Astrocyte (in vitro differentiated cells and primary cell): ENCODE data around the gene REPIN1. TPM values are rescaled to one million over a fixed set of nuclear protein-coding genes. Genes with fewer than 3 reads are reported as not detected.
A peak's percentile ranks its signal among the peaks of the same experiment; 100 is the strongest.

Experiments used
- DNase-seq: peaks from one replicate; pipeline ENCODE4 v3.0.0-alpha.2; 2010; ENCODE audit warnings: low read depth
- FAIRE-seq: peaks from 2 replicates; lab custom pipeline; 2011; peaks lifted over from hg19 to GRCh38; lab: Jason Lieb, UNC
- H2AFZ ChIP-seq: 2 replicates; pipeline ENCODE4 v1.6.0; 2012; ENCODE audit warnings: low read depth, low read length, inconsistent platforms
- H3K27ac ChIP-seq: 2 replicates; pipeline ENCODE4 v1.5.1; 2011; ENCODE audit warnings: low read depth, low read length, inconsistent platforms
- H3K27me3 ChIP-seq: 2 replicates; pipeline ENCODE4 v1.6.0; 2011; ENCODE audit warnings: low read length, inconsistent platforms; ENCODE audit not compliant: insufficient read depth
- H3K36me3 ChIP-seq: 2 replicates; pipeline ENCODE4 v1.5.1; 2011; ENCODE audit warnings: low read length, inconsistent platforms; ENCODE audit not compliant: insufficient read depth
- H3K4me1 ChIP-seq: 2 replicates; pipeline ENCODE4 v1.5.1; 2011; ENCODE audit warnings: low read length, inconsistent platforms; ENCODE audit not compliant: insufficient read depth
- H3K4me2 ChIP-seq: 2 replicates; pipeline ENCODE4 v1.6.0; 2012; ENCODE audit warnings: low read length, inconsistent platforms
- H3K4me3 ChIP-seq: 2 replicates; pipeline ENCODE4 v1.5.1; 2011; ENCODE audit warnings: low read depth, mild to moderate bottlenecking, low read length, inconsistent platforms; ENCODE audit not compliant: insufficient read depth
- H3K79me2 ChIP-seq: 2 replicates; pipeline ENCODE4 v1.6.0; 2012; ENCODE audit warnings: mild to moderate bottlenecking, low read length, inconsistent platforms; ENCODE audit not compliant: insufficient read depth
- H3K9ac ChIP-seq: 2 replicates; pipeline ENCODE4 v1.6.0; 2012; ENCODE audit warnings: mild to moderate bottlenecking, low read length, inconsistent platforms
- H3K9me3 ChIP-seq: 2 replicates; pipeline ENCODE4 v1.5.1; 2012; ENCODE audit warnings: low read depth, mild to moderate bottlenecking, low read length, inconsistent platforms; ENCODE audit not compliant: insufficient read depth
- H4K20me1 ChIP-seq: 2 replicates; pipeline ENCODE4 v1.6.0; 2012; ENCODE audit warnings: low read length, inconsistent platforms; ENCODE audit not compliant: insufficient read depth
- H3K27ac Mint-ChIP-seq: one replicate; pipeline ENCODE4 v1.8.0; 2021; ENCODE audit warnings: mild to moderate bottlenecking, mixed read lengths; ENCODE audit not compliant: unreplicated experiment
- H3K27me3 Mint-ChIP-seq: one replicate; pipeline ENCODE4 v1.8.0; 2021; ENCODE audit warnings: low read depth, mixed read lengths; ENCODE audit not compliant: unreplicated experiment
- H3K36me3 Mint-ChIP-seq: one replicate; pipeline ENCODE4 v1.8.0; 2021; ENCODE audit warnings: low read depth, mixed read lengths; ENCODE audit not compliant: unreplicated experiment
- H3K4me1 Mint-ChIP-seq: one replicate; pipeline ENCODE4 v1.8.0; 2021; ENCODE audit warnings: low read depth, mixed read lengths; ENCODE audit not compliant: unreplicated experiment
- H3K4me3 Mint-ChIP-seq: one replicate; pipeline ENCODE4 v1.8.0; 2021; ENCODE audit warnings: mild to moderate bottlenecking, moderate library complexity, mixed read lengths; ENCODE audit not compliant: unreplicated experiment
- H3K9me3 Mint-ChIP-seq: one replicate; pipeline ENCODE4 v1.8.0; 2021; ENCODE audit warnings: mild to moderate bottlenecking, mixed read lengths; ENCODE audit not compliant: unreplicated experiment
- EZH2 ChIP-seq: IDR thresholded peaks from 2 replicates; pipeline ENCODE4 v1.6.1; 2012; ENCODE audit warnings: mild to moderate bottlenecking, low read length, inconsistent platforms; ENCODE audit not compliant: insufficient read depth
- total RNA-seq: library from RNA; stranded (reverse); gene quantifications from 2 replicates; pipeline ENCODE4 v1.2.1, GENCODE V29; 2021
- TF ChIP-seq, protein P1 (sequence below): IDR thresholded peaks from 2 replicates; pipeline ENCODE4 v1.5.1; 2011; ENCODE audit warnings: low read depth, mild to moderate bottlenecking, inconsistent platforms, low read length, moderate library complexity; ENCODE audit not compliant: insufficient read depth

Gene REPIN1
- total RNA-seq, 1 donor from 2014 or later: 95.3 TPM

DNA sequence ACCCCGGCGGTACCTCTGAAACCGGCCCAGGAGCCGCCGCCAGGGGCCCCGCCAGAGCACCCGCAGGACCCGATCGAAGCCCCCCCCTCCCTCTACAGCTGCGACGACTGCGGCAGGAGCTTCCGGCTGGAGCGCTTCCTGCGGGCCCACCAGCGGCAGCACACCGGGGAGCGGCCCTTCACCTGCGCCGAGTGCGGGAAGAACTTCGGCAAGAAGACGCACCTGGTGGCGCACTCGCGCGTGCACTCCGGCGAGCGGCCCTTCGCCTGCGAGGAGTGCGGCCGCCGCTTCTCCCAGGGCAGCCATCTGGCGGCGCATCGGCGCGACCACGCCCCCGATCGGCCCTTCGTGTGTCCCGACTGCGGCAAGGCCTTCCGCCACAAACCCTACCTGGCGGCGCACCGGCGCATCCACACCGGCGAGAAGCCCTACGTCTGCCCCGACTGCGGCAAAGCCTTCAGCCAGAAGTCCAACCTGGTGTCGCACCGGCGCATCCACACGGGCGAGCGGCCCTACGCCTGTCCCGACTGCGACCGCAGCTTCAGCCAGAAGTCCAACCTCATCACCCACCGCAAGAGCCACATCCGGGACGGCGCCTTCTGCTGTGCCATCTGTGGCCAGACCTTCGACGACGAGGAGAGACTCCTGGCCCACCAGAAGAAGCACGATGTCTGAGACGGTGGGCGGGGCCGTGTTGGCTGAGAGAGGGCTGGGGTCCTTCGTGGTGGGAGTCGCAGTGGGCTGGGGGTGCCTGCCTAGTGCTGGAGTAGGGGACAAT, 3.8 kb downstream of the REPIN1 start:
- H3K36me3 Mint-ChIP-seq: peaks cover 9% of the 10 kb centered on the region

DNA sequence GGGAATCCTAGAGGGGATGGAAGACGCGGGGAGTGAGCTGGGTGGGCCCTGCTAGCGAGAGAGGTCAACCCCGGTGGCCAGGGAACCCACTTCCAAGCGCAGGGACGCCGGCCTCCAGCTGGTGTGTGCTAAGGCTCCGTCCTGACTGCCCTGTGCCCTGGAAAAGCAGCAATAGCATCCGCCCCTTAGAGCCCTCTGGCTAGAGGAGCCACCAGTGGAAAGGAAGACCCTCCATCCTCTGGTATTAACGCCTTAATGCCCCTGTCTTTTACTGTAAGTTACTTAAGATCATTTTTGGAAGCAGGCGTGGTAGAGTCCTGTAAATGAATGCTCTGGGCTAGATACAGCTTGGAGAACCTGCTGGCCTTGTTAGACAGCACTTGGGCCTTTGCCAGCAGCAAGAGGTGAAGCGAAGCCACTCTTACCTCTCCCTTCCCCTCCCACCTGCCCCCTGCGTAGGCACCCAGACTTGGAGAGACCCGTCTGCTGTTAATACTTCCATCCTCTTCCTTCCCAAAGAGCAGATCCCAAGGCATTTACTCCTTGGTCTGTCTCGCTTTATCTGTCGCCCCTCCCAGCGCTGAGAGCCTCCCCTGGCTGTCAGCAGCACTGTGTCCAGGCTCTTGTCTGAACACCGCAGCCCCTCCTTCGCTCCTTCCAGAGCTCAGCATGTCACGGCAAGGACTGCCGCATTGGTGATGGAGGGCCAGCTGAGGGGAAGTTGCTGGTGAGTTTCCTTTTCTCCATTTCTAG, 4.6 kb downstream of the REPIN1 start:
- H2AFZ ChIP-seq: no peak overlapping the region
- H3K27me3 Mint-ChIP-seq: no peaks in the 10 kb centered on the region
- H3K27me3 ChIP-seq: no peaks in the 10 kb centered on the region
- no peak overlapping the region for H3K27ac ChIP-seq
- H3K9me3 Mint-ChIP-seq: no peaks in the 10 kb centered on the region
- H3K9ac ChIP-seq: no peak overlapping the region
- no peak overlapping the region for H3K4me3 ChIP-seq
- H3K27ac Mint-ChIP-seq: no peak overlapping the region
- H3K4me1 ChIP-seq: peaks cover 27% of the 10 kb centered on the region
- H3K79me2 ChIP-seq: peaks cover 42% of the 10 kb centered on the region
- H4K20me1 ChIP-seq: peaks cover 18% of the 10 kb centered on the region
- H3K4me2 ChIP-seq: no peak overlapping the region
- H3K36me3 Mint-ChIP-seq: peaks cover 9% of the 10 kb centered on the region
- H3K36me3 ChIP-seq: peaks cover 6% of the 10 kb centered on the region
- DNase-seq: no peak
- FAIRE-seq: no peak
- TF ChIP-seq EZH2: no peak
- TF ChIP-seq, protein P1, sequence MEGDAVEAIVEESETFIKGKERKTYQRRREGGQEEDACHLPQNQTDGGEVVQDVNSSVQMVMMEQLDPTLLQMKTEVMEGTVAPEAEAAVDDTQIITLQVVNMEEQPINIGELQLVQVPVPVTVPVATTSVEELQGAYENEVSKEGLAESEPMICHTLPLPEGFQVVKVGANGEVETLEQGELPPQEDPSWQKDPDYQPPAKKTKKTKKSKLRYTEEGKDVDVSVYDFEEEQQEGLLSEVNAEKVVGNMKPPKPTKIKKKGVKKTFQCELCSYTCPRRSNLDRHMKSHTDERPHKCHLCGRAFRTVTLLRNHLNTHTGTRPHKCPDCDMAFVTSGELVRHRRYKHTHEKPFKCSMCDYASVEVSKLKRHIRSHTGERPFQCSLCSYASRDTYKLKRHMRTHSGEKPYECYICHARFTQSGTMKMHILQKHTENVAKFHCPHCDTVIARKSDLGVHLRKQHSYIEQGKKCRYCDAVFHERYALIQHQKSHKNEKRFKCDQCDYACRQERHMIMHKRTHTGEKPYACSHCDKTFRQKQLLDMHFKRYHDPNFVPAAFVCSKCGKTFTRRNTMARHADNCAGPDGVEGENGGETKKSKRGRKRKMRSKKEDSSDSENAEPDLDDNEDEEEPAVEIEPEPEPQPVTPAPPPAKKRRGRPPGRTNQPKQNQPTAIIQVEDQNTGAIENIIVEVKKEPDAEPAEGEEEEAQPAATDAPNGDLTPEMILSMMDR: no peak
- peaks cover 30% of the 10 kb centered on the region for H3K4me1 Mint-ChIP-seq
- H3K9me3 ChIP-seq: no peaks in the 10 kb centered on the region
- H3K4me3 Mint-ChIP-seq: peak overlapping the region; percentile 34

More for the DNA sequence above, 3.8 kb downstream of the REPIN1 start:
- Histone ChIP-seq H3K9me3 (no peaks in the 10 kb centered on the region), H3K27ac (no peak overlapping the region), H3K4me3 (no peak overlapping the region), H3K36me3 (peaks cover 6% of the 10 kb centered on the region), H3K4me2 (no peak overlapping the region), H3K9ac (no peak overlapping the region), H3K79me2 (peaks cover 42% of the 10 kb centered on the region), H3K27me3 (no peaks in the 10 kb centered on the region), H2AFZ (no peak overlapping the region), H3K4me1 (peaks cover 29% of the 10 kb centered on the region), H4K20me1 (peaks cover 18% of the 10 kb centered on the region)
- no peak for DNase-seq
- no peak for TF ChIP-seq EZH2
- TF ChIP-seq, protein P1: no peak
- Mint-ChIP-seq H3K27ac (no peak overlapping the region), H3K27me3 (no peaks in the 10 kb centered on the region), H3K9me3 (no peaks in the 10 kb centered on the region), H3K4me3 (no peak overlapping the region), H3K4me1 (peaks cover 26% of the 10 kb centered on the region)
- FAIRE-seq: no peak
